Activated CD4-positive, alpha-beta T cell treated with anti-CD3 and anti-CD28 coated beads, Interleukin-2, Interleukin-4, amounts not matched to agents 100 ng/mL and 50 ng/mL, durations not matched to agents 16 hours and 8 hours (primary cell): Measurements from ENCODE around the gene AKAP6.

Experiments used
- DNase-seq: peaks from one replicate; pipeline ENCODE4 v3.0.0-alpha.2; 2020; ENCODE audit warnings: low spot score

Gene AKAP6

DNA sequence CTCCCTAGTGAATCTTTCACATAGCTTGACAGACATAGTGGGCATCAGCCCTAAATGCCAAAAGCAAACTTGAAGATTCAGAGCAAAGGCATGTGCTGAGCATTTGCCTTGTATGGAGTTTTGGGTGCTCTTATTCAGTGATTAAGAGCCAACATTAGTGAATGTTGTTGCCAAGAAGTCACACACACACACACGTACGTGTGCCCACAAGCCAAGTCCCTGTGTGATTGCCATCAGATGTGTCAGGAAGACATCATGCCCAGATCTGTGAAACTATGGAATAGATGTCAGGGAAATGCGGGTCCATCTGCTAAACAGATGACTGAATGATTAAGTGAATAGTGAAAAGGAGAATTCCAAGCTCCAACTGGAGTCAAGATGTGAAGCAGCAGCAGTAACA, 149.0 kb downstream of the AKAP6 start:
- DNase-seq, result no peak

DNA sequence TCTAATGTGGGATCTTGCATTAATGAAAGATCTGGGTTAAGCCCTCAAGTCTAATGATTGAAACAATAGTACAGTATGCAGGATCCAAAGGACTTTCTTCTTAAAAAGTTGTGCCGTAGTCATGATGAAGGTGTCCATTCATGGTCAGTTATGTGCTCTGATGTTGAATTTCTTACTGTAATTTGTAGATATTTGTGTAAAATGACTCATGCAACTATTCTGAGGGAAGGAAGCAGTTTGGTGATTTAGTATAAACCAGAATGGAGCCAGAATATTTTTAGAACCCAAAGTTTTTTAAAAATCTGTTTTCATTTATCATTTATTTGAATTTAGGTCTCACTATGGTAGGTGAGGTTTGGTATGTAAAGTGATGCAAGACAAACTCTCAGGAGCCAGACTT, 151.2 kb downstream of the AKAP6 start:
- no peak for DNase-seq

DNA sequence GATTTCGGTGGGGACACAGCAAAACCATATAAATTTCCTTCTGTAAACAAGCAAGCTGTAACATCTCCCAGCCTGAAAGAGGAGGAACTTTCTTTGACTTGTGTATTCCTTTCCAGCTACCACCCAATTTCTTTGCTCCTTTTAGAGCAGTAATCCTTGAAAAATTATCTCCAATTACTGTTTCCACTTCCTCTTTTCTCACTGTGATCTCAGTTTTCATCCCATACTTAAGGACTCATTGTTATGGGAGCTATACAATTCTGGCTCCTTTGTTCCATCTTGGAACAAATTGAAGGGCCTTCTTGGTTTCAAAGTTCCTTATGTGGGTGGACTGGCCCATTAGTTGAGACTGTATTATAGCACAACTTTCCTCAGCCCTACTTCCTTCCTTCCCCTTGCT, 152.6 kb downstream of the AKAP6 start:
- DNase-seq, result no peak

DNA sequence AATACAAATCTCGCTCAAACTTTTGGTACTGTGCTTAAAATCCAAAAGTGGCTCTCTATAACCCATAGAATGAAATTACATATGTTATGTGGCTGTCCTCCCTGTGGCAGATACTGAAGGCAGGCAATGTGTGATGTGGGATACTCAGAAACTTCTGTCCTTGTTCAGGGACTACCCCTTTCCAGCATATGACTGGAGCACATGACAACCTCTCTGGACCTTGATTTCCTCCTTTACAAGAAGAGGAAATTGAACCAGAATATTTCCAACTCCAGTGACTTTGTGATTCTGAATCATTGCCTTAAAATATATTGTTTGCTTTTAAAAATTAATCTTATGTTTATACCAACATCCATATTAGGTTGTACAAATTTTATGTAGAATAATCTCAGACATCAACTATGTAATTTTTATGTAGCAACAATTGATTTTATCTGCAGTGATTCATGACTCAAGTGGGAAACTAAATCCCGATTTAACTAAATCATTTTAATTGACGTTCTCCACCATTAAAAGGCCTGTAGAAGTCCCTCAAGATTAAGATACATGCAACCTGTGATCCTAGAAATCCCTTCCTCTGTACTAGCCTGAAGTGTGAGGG, 162.4 kb downstream of the AKAP6 start:
- DNase-seq, result no peak

DNA sequence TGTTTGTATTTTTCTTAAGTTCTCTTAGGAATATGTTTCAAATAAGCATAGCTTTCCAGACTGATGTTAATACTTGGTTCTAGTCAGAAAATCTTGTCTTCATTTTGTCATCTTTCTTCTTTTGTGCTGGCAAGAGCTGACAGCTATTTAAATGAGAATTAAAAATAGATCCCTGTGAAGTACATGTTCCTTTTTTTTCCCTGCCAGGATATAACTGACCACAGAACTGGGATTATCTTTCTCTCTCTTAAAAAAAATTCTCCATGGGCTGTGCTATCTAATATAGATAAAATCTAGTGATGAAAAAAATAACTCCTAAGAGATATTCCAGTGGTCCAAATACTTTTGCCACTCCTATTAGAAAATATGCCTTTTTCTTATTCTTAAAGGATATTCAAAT, 163.4 kb downstream of the AKAP6 start:
- DNase-seq, result no peak

DNA sequence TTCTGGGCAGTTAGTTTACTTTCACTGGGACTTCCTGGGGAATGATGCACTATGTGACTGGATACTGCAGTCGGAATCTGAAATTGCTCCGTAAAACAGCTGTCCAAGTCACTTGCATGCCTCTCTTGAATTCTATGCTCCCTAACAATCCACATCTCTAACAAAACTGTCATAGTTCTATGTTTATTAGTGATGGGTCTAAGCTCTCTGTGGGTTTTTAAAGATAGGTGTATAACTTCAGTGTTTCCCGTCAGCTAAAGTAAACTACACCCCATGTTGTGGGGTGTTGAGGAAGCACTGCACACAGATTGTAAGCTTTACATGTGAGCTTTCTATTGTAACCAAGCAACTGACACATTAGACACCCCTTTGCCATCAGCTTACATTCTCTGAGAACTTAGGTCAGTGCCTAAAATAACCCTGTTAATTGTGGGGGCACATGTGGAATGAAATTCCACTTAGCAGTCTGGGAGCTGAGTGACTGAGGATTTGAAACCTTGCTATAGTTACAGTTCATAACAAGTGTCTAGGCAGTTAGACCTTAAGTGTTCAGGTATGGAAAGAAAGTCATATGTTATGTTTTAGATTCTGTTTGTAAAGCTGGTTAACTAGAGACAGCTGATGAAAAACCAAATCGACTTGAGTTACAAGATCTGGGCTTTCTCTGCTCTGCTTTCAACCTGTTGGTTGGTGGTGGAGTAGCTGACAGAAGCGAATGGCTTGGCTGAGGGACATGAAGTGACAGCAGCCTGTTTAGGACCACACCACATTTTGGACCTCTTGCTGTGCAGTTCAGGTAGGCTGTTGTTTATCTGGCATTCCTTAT, 165.7 kb downstream of the AKAP6 start:
- DNase-seq, result no peak

DNA sequence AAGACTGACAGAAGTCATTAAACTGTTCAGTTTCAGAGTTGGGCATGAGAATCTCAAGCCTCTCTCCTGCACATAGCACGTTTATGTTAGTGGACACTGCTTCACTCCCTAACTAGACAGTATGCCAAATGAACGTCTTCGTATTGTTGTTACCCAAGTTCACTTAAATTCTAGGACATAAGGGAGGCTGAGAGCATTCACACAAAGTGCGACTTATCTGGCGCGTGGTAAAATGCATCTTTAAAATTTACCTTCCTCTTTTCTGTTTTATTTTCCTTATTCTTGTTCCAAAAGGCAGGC, 166.3 kb downstream of the AKAP6 start:
- no peak for DNase-seq

DNA sequence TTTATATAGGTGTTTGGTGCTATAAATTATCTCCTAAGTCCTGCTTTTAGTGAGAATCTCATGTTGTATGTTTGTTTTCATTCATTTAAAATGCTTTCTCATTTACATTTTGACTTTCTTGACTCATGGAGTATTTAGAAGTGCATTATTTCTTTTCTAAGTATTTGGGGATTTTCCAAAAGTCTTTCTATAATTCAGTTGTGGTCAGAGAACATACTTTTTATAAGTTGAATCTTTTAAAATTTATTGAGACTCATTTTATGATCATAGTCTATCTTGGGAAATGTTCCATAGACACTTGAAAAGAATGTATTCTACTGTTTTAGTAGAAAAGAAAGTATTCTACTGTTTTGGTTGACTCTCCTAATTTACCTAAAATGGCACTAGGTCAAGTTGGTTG, 168.2 kb downstream of the AKAP6 start:
- DNase-seq, result no peak

DNA sequence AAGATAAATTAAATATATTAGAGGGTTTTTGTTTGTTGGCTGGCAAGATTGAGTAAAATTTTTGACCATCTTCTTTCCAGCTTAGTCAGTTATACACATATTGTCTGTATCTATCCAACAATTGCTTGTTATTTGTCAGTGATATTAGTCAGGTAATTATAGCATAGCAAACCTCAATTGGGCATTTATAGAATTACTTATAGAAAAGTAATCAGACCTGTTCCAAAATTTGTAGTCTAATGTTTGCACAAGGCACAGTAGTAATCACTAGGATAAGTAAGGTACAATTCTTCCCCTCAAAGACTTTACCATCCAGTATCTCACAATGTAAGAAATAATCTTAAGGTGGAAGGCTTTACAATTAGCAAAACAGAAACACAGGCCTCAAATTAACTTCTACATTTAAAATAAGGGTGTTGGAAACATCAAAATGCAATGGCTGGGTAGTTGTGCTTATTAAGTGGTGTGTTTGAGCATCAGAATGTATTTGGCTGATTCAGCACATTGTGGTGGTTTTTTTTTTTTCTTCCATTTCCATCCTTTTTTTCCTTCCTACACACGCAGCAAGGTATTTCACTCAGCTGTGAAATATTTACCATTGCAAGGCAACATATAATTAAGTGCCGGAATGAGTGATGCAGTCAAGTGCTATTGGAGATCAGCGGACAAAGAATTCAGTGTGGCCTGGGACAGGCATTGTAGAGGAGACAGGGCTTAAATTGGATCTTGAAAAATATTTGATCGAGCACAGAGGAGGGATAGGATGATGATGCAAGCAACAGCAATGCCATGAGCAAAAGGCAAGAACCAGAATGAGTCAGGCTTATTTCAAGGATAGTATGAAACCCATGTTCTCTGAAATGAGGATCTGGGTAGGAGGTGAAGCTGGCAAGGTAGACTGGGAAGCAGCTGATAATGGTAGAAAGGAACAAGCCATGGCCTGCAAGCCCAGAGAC, 178.2 kb downstream of the AKAP6 start:
- no peak for DNase-seq

DNA sequence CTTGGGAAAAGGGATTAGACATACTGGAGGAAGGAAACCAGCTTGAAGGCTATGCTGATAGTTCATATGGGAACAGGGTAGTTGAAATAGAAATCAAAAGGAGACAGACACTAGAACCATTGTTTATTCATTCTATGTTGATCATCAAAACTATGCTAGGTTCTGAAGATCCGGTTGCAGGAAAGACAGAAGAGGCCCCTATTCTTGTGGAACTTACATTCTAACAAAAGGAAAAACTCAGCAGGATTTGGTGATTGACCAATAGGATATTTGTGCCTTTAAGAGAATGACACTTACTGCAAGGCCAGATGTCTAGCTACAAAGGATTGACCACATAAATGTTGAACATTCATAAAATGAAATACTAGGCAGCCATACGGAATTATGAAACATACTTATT, 179.2 kb downstream of the AKAP6 start:
- no peak for DNase-seq

DNA sequence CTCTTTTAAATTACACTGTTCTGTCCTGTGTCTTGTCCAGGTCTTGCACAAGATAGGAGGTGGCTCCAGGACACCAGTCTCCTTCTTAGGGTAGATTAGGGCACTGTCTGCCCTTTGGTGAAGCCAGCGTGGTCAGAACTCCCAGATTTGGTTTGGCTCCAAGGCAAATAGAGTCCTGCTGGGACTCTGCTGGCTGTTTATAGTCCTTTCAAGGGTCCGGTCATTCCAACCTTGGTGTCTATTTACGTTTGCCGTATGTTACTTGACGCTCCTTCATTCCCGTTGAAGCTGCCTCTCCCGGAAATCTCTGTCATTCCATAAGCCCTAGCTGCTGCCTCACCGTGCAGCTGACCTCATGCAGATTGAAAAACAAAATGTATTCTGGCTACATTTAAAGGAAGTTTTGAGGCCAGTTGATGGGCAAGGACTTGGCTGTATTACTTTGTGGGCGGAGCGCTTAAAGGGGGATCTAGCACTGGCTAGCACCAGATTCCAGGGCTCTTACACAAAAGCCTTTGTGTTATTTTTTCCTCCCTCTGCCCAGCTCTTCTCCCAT, 180.6 kb downstream of the AKAP6 start:
- no peak for DNase-seq

DNA sequence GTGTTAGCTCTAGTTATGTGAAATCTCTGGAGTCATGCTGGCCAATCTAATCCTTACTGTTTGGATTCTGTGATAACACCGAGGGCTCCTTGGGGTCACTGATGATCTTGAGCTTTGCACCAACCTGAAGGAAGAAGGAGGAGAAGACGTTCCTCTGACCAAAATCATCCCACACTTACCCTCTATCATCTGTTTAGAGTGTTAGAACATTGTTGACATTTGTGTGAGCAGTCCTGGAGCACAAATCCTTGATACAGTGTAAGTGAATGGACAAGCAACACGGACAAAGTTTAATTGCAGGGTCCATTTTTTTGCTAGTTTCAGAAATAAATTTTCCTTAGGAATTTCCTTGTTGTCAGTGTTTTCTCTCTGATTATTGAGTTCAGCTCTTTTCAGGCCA, 181.7 kb downstream of the AKAP6 start:
- DNase-seq, result no peak

DNA sequence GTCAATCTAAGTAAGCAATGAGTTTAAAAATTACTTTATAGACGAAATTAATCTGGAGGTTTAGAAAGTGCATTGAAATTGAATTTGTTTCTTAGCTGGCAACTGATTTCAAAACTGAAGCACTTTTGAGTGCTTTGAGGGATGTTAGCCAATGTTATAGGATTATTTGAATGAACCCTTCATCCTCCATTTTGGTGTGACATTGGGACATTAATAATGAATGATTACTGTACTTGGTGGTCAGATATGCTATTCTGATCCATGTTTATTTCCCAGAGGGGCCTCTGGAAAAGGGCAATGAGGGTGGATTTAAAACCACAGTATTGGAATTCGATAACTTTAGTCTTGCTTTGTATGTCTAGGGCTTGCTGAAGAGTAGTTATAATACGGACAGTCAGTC, 183.2 kb downstream of the AKAP6 start:
- no peak for DNase-seq

DNA sequence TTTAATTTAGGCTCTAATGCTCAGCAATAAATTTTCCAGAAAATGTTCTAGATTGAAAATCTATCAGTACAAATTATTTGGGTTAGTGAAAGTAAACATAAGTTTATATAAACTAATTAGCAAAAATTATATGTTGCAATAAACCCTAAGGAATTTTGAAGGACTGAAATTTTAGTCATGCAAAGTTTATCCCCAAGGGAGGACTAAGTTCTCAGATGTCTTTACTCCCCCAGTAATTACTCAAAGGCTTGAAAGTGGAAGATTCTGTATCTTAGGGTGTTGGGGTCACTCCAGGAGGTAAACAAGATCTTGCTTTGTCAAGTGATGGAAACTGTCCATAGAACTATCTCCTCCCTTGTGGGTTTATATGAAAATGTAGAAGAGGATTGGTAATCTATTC, 183.7 kb downstream of the AKAP6 start:
- DNase-seq, result no peak

DNA sequence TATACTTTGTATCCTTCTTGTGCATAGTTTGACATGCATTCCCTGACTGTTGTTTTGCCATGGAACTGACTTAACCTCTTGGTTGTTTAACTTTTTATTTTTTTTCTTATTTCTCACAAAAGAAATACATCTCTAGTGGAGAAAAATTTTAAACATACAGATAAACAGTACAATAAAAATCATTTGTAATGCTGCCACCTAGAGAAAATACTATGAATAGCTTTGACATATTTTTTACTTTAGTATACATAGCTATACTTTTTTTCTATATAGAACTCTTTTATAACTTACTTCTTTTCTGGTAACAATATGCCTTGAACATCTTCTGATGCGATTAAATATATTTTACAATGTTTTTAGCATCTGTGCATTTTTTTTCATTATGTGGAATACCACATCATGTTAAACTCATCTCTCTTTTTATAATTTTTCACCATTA, 184.5 kb downstream of the AKAP6 start:
- no peak for DNase-seq

DNA sequence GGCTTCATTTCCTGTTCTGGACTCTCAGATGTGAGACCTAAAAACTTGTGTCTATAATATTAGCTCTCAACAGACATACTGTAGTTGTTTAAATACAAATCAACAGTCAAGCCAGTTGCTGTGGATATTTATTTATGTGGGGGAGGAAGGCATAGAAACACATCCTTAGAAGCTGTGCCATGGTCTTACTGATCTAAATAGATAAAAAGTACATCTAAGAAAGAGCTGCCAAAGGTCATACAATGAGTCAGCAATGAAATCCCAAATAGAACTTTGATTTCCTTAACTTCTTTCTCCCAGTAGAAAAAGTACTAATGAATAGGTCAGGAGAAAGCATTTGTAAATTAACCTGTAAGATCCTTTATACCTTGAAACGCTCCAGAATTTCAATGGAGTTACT, 185.1 kb downstream of the AKAP6 start:
- no peak for DNase-seq

DNA sequence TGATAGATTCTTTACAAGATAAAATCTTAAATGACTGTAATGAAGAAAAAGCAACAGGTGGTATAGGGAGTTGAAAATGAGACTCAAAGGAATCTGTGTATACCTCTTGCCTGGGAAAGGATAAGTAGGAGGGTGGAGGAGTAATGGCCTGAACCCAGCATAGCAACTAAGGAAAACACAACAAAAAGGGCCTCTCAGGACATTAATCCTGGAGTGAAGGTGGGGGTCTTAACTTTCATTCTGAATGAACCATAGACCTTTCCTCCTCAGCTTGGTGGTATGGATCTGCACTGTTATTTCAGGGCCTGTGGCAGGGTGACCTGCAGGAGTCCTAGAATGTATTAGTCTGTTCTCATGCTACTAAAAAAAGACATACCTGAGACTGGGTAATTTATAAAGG, 185.6 kb downstream of the AKAP6 start:
- DNase-seq, result no peak

DNA sequence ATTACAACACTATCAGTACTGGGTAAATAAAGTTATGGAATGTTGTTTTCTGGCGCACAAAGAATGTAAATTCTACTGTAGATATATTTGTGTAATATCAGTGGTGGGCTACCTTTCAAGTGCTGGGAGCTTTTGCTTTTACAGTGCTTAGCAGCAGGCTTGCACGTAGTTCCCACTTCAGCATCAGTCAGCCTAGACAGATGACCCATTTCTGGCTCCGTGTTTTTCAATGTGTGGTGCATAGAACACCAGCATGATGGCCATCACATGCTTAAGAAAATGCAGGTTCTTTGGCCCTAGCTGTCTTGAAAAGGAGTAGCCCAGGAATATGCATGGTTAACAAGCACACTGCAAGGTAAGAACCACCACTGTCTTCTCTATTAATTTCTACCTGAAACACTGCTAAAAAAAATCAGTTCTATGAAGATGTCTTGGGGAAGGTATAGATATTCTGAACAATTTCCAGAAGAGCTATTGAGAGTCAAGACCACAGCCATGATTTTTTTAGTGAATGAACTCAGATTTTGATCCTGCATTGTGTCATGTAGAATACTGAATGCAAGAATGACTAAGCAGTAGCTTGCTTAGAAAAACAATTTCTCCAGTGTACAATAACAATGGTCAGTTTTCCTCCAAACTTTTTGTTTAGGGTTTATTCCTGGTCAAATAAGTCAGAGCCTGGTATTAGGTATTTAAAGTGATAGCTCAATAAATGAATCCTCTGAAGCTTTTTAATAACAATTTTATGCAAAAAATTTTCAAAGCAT, 195.7 kb downstream of the AKAP6 start:
- no peak for DNase-seq

DNA sequence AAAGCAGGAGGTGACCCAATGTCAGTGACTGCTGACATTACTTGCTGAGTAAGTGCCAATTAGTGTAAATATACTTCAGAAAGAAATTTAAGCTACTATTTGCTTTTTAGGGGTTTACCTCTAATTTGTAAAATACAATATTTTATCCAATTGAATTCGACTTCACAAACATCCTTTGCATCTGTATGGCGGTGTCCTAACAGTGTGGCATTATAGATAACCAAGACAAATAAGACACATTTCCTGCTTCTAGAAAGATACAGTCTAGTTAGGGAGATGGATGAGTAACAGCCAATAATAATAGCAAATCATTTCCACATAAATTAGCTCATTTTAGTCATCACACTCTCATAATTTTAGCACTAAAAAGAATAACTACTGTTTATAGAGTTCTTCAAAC, 196.5 kb downstream of the AKAP6 start:
- no peak for DNase-seq

DNA sequence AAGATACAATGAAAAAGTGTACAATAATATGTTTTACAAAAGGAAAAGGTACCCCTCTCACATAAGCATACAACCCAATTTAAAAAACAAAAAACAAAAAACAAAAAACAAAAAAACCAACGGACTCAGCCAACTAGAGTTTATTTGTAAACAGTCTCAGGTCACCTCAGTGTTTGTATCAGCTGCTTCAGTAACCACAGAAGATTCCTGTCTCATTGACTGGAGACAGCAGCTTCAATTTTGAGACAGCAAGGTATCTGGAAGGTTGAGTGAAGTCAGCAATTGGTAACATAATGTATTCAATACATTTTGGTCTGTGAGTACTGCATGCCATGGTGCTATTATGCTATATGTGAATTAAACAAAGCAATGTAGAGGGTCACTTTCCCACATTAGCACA, 201.7 kb downstream of the AKAP6 start:
- no peak for DNase-seq

DNA sequence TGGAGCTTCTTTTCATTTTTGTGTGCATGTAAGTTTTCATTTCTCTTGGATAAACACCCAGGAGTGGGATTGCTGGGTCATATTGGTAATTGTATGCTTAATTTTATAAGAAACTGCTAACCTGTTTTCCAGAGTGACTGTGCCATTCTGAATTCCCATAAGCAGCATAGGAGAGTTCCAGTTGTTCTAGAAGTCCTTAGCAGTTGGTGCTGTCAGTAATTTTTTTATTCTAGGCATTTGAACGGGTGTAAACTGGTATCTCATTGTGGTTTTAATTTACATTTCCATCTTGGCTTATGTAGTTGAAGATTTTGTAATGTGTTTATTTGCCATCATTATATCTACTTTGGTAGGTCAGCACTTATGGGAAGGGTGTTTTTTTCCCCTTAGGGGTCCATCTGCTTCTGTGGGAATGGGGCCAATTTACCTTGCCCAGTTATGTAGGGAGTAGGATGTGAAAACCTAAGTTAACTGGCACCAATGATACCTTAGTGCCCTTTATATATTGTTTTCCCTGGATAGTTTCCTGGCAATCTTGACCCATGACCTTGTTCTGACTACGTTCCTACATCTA, 202.9 kb downstream of the AKAP6 start:
- no peak for DNase-seq

DNA sequence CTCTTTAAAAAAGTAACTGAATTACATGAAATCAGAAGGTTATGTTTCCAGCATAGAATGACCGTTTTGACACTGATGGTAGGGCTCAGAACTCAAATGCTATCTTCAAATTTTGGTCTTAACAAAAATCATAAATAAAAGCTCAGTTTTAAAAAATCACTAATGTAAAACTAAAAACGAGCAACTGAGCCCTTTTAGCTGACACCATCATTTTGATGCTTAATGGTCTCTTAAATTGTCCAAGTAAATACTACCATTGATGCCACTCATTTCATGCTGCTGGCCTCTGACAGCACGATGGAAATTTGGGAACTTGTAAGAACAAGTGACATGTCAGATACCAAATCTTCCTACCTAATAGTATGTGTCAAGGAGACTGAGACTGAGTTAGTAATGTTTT, 205.0 kb downstream of the AKAP6 start:
- DNase-seq, result no peak
